BLaER1 (cell line): ENCODE data around the gene POU3F2.

ENCODE experiments used
- H3K27ac ChIP-seq: shearing (Covaris generic); formaldehyde crosslinking; 2 replicates; pipeline ENCODE4 v1.8.1; 2022
- H3K27me3 ChIP-seq: shearing (Covaris generic); formaldehyde crosslinking; 2 replicates; pipeline ENCODE4 v1.8.1; 2022
- H3K36me3 ChIP-seq: shearing (Covaris generic); formaldehyde crosslinking; 2 replicates; pipeline ENCODE4 v1.8.1; 2022
- H3K4me1 ChIP-seq: shearing (Covaris generic); formaldehyde crosslinking; 2 replicates; pipeline ENCODE4 v1.8.1; 2022
- H3K4me2 ChIP-seq: shearing (Covaris generic); formaldehyde crosslinking; 2 replicates; pipeline ENCODE4 v1.8.1; 2022
- H3K4me3 ChIP-seq: shearing (Covaris generic); formaldehyde crosslinking; 2 replicates; pipeline ENCODE4 v1.8.1; 2022
- H3K9ac ChIP-seq: shearing (Covaris generic); formaldehyde crosslinking; 2 replicates; pipeline ENCODE4 v1.8.1; 2022
- H3K9me3 ChIP-seq: shearing (Covaris generic); formaldehyde crosslinking; 2 replicates; pipeline ENCODE4 v1.8.1; 2022
- H4K20me1 ChIP-seq: shearing (Covaris generic); formaldehyde crosslinking; 2 replicates; pipeline ENCODE4 v1.8.1; 2022
- Cebpa-rat ChIP-seq: shearing (Covaris generic); IDR thresholded peaks from 2 replicates; pipeline ENCODE4 v1.8.1; 2022

POU3F2 gene

GRCh38 chr6:98821756-98822405, 12.5 kb upstream of the POU3F2 start:
- peaks cover 26% of the 10 kb centered on the region for H3K9me3 ChIP-seq
- no peak for TF ChIP-seq Cebpa-rat
- H3K4me1 ChIP-seq = no peaks in the 10 kb centered on the region
- H3K4me3 ChIP-seq = no peak overlapping the region
- H3K9ac ChIP-seq = no peak overlapping the region
- no peaks in the 10 kb centered on the region for H3K36me3 ChIP-seq
- H3K4me2 ChIP-seq = no peak overlapping the region
- no peak overlapping the region for H3K27ac ChIP-seq
- 0 out of 2 replicates have a peak, but pooled peaks cover 4% of the 10 kb centered on the region for H4K20me1 ChIP-seq
- peaks cover 59% of the 10 kb centered on the region for H3K27me3 ChIP-seq

DNA sequence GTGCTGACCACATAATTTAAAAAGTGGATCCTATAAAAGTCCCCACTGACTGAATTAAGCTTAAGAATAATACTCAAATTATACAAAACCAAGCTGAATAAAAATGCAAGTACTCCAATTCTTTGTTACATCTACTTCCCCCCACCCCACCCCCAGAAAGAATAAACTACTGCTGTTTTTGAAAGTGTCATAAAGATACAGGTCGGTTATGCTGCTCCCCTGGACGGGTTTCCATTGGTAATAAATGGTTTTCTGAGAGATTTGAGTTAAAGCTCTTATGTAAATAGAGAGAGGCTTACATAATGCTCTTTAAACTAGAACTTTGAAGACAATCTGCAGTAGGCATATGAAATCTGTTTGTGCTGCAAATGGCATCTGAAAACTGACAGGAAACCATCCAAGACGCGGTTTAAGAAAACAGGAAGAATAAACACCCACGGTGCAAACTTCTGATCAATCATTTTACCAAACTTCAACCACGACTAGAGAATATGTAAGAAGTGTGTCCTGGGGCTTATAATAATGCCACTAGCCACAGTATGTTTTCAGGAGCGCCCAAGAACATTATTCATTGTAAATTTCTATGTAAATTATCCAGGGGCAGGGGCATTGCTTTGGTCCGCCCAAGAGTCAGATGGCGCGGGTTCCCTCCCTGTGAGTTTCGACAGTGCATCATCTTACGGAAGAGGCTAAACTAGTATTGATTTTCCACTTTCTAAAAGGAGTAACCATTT, 10.8 kb upstream of the POU3F2 start:
- Histone ChIP-seq H3K4me1 (no peaks in the 10 kb centered on the region), H3K36me3 (no peaks in the 10 kb centered on the region), H3K9ac (no peak overlapping the region), H3K4me2 (no peak overlapping the region), H3K4me3 (no peak overlapping the region), H3K27me3 (peaks cover 76% of the 10 kb centered on the region), H3K9me3 (peaks cover 31% of the 10 kb centered on the region), H3K27ac (no peak overlapping the region), H4K20me1 (peaks cover 19% of the 10 kb centered on the region)
- no peak for TF ChIP-seq Cebpa-rat

DNA sequence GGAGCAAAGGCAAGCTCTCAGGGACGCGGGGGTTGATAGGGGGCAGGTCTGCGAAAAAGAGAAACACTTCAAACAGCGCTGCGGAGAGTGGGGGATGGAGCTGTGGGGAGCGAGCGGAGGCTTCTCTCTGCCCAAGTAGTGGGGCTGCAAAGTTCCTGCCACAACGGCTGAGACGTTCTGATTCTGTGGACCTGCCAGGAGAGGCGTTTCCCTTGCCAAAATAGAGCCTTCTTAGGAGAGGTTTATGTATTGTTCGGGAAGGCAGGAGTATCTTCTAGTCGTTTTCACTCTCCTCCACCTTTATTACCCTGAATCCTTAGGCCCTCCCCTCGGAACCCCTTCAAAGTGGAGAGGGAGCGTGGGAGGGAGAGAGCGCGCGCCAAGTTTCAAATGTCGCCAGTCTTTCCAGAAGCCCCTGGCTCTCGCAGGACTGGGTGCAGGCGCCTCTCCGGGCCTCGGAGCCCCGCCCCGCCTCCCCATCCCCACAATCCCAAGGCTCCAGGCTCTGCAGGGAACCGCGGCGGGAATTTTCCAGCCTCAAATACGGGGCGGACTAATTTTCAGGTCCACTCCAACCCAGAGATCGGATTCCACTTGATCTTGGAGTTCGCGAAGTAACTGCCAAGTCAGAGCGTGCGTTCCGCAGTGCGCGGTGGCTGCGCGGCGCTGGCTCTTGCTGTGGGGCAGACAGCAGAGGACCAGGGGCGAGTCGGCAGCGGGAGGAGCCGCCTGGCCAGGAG, 10.0 kb upstream of the POU3F2 start:
- Histone ChIP-seq H3K27me3 (peaks cover 84% of the 10 kb centered on the region), H4K20me1 (peaks cover 25% of the 10 kb centered on the region), H3K27ac (no peak overlapping the region), H3K9ac (no peak overlapping the region), H3K4me1 (no peaks in the 10 kb centered on the region), H3K4me2 (no peak overlapping the region), H3K36me3 (no peaks in the 10 kb centered on the region), H3K4me3 (no peak overlapping the region), H3K9me3 (peaks cover 31% of the 10 kb centered on the region)
- TF ChIP-seq Cebpa-rat = no peak

DNA sequence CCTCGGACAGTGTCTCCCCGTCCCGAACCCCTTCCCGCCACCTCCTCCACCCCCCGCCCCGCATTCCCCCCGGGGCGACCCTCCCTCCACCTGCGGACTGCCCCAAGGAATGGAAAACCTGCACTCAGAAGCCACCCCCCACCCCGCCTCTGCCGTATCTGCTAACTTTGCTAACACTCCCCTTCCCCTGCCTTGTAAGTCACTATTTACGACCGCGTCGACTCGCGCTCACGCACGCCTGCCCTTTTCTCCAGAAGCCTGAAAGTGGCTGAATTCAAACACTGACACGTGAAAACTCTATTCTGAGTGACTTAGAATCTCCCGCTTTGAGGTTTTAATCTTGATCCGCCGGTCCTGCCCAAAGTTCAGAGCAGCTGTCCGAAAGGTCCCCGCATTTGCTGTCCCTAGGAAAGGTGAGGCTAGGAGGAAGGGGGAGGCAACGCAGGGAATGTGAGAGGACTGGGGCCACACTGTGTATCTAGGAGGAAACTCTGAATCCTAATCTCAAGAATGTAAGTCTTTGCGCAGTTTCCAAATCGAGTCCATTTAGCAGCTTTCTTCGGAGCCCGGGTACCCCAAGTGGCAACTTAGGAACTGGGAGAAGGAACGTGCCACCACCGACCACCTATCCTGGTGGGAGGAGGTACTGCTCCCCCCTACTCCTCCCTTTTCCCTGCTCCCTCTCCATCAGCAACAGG, 9.3 kb upstream of the POU3F2 start:
- H3K9ac ChIP-seq = no peak overlapping the region
- H3K4me2 ChIP-seq = no peak overlapping the region

DNA sequence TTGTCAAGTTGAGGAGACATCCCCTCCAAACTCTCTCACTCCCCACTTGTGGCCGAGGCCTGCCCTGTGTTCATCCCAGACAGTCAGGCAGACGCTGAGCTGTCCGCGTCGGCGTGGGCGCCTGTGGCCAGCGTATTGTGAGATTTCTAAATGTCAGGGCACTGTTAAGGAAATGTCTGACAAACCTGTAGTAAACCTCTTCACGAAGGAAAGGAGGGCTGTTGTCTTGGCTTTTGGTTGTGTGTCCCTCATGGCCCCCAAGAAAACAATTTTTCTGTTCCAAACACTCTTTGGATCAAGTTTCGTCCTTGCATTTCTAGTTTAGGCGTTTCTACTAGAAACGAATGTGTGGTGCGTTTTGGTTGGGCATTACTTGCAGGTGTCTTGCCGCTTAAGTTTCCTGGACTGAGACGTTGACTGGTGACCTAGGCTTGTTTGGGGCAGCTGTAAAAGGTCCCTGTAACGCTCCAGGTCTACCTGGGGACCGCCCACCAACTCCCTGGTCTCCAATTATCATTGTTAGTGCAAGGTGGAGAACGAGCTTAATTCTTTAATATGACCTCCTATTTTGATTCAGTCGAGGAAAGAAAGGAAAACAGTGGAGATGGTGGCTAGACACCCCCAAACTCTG, 8.7 kb upstream of the POU3F2 start:
- Histone ChIP-seq H4K20me1 (peaks cover 38% of the 10 kb centered on the region), H3K4me2 (no peak overlapping the region), H3K27me3 (peaks cover 95% of the 10 kb centered on the region), H3K36me3 (no peaks in the 10 kb centered on the region), H3K9me3 (peaks cover 31% of the 10 kb centered on the region), H3K4me1 (no peaks in the 10 kb centered on the region), H3K27ac (no peak overlapping the region), H3K9ac (no peak overlapping the region), H3K4me3 (no peak overlapping the region)
- no peak for TF ChIP-seq Cebpa-rat

More for the DNA sequence above, 9.3 kb upstream of the POU3F2 start:
- no peaks in the 10 kb centered on the region for H3K36me3 ChIP-seq
- H3K27ac ChIP-seq = no peak overlapping the region
- peaks cover 32% of the 10 kb centered on the region for H4K20me1 ChIP-seq
- peaks cover 31% of the 10 kb centered on the region for H3K9me3 ChIP-seq
- H3K27me3 ChIP-seq = peaks cover 91% of the 10 kb centered on the region
- no peak overlapping the region for H3K4me3 ChIP-seq
- TF ChIP-seq Cebpa-rat = no peak
- no peaks in the 10 kb centered on the region for H3K4me1 ChIP-seq

DNA sequence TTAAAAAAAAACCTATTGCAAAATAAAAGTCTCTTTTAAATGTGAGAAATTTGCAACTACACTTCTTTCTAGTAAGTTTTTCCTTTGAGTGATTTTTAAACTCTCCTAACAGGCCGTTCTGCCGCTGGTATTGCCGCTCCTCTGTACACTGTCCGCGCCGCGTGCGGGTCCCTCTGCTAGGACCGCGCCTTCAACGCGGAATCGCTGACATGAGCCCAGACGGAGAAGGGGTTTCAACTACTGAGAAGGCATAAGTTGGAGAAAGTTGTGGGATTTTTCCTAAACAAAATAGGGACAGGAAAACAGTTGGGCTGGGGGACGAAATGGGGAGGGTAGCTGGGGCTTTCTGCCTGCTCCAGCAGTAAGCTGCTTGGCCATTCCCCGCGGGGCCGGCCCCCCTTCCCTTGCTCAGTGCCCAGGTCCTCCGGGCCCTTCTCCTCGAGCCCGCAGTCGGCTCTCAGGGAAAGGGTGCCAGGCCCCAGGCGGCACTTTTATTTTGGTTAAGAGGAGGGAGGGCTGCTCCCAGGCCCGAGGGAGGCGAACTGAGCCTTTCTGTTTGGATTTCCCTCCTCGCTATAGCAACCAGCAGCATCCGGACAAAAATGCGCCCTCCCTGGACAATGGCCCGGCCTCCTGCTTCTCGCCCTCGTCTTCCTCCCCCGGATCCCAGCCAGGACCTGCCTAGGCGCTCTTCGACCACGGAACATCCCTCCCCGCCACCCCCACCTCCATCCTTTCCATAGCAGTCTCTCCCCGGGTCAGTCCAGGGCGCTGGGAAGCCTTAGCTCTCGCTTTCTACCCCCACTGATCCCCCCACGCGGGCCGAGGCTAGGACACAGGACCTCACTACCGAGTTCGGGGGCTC, 6.8 kb upstream of the POU3F2 start:
- H3K4me2 ChIP-seq = no peak overlapping the region
- no peak for TF ChIP-seq Cebpa-rat
- H3K27ac ChIP-seq = no peak overlapping the region
- no peak overlapping the region for H3K4me3 ChIP-seq
- no peaks in the 10 kb centered on the region for H3K4me1 ChIP-seq
- peaks cover 97% of the 10 kb centered on the region for H3K27me3 ChIP-seq
- peaks cover 39% of the 10 kb centered on the region for H3K9me3 ChIP-seq
- no peak overlapping the region for H3K9ac ChIP-seq
- H4K20me1 ChIP-seq = peaks cover 55% of the 10 kb centered on the region
- no peaks in the 10 kb centered on the region for H3K36me3 ChIP-seq

DNA sequence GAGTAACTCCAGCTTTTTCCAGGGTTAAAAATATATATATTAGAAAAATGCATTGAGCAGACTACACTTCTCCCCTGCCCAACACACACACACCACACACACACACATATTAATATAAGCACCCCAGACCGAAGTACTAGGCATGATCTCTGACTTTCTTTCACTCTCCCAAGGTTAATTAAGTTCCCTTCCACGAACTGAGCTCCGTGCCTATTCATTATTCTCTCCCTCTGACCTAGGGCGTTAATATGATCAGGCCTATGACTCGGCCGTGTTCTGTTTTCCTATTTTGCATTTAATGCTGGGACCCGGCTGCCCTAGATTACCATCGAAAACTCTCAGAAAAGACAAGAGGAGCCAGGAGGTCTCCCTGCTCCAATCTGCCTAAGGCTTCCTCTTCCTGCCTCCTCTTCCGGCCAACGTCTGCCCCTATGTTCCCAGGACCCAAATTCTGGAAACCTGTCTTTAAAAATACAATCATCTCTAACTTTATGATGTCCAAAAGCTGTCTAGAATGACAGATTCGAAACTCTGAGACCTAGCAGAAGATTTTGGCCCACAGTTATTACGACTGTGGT, 6.1 kb upstream of the POU3F2 start:
- Histone ChIP-seq H3K4me1 (peaks cover 5% of the 10 kb centered on the region), H3K9me3 (peaks cover 40% of the 10 kb centered on the region), H3K9ac (no peak overlapping the region), H3K27me3 (peaks cover 100% of the 10 kb centered on the region), H3K27ac (no peak overlapping the region), H3K36me3 (no peaks in the 10 kb centered on the region), H4K20me1 (peaks cover 63% of the 10 kb centered on the region), H3K4me3 (no peak overlapping the region), H3K4me2 (no peak overlapping the region)
- no peak for TF ChIP-seq Cebpa-rat

GRCh38 chr6:98828941-98829411, 5.4 kb upstream of the POU3F2 start:
- no peak for TF ChIP-seq Cebpa-rat
- Histone ChIP-seq H3K4me3 (no peak overlapping the region), H3K27me3 (peaks cover 100% of the 10 kb centered on the region)

More at GRCh38 chr6:98828941-98829411, 5.4 kb upstream of the POU3F2 start:
- Histone ChIP-seq H3K4me2 (no peak overlapping the region), H4K20me1 (peaks cover 70% of the 10 kb centered on the region), H3K36me3 (no peaks in the 10 kb centered on the region), H3K4me1 (peaks cover 12% of the 10 kb centered on the region), H3K27ac (no peak overlapping the region), H3K9ac (no peak overlapping the region), H3K9me3 (peaks cover 38% of the 10 kb centered on the region)
